ENCODE data around the gene CHML. TPM values are rescaled to one million over a fixed set of nuclear protein-coding genes. Genes with fewer than 3 reads are reported as not detected.

The CHML gene
- total and polyA plus RNA-seq, 10 of the 15 experiments (the other 5 are each of a cell fraction or from before 2014, with no cell fraction given): 2.0 to 15.5 (median 6.0) TPM

DNA sequence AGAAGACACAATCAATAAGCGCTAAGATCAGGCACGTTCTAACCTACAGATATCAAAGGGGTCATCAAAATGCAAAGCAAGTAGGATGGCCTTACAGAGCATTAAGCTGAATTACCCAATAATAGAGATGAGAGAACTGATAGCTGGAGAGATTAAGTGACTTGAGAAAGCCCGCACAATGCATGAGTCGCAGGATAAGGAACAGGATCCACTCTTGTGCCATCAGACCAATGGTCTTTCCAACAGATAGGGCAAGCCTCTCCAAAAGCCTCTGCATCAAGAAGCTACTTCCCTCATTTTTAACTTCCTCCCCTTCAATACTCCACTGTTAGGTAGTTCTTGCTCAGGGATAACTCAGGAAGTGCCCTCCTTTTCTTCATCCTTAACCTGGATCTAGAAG lies 2.6 kb downstream of the CHML start:
- no peak overlapping the region for H2AFZ ChIP-seq (ENCODE audit: control insufficient read depth, low read depth, low read length)
- POLR2A ChIA-PET: no interaction called here
- SMC1A ChIA-PET (ENCODE audit: uncharacterized antibody, unreplicated experiment): interaction anchor here (1.0 to 2.4 kb wide), 2 partner anchors 11 to 27 kb away, joined by 3 to 7 read pairs; no protein-coding TSS in a partner anchor
- peaks cover 39% of the 10 kb centered on the region for H3K79me2 ChIP-seq (ENCODE audit: control insufficient read depth, insufficient read depth, low read length)
- FAIRE-seq (no peak), DNase-seq (ENCODE audit: low read depth, low spot score) (no peak), ATAC-seq (no peak)
- H3K9me3 ChIP-seq (replicated peaks; ENCODE audit: control insufficient read depth, insufficient read depth, low read length): no peaks in the 10 kb centered on the region; the same call in 2 of the 3 replicates
- no peaks in the 10 kb centered on the region; a peak in 1 of 4 replicates for H3K36me3 ChIP-seq (ENCODE audit: control insufficient read depth in 2 of 2, insufficient read depth in 2 of 2, low read length in 1 of 2)
- peaks cover 10% of the 10 kb centered on the region for H3K4me1 ChIP-seq (ENCODE audit: control insufficient read depth, insufficient read depth, low read length)
- peak overlapping the region; percentile 87 for H3K4me2 ChIP-seq (ENCODE audit: control insufficient read depth, insufficient read depth)
- H4K20me1 ChIP-seq (ENCODE audit: control insufficient read depth, insufficient read depth): no peaks in the 10 kb centered on the region
- H3K4me3 ChIP-seq: peak overlapping the region; percentile 94
- no TSS peak for BruUV-seq (replicated peaks)
- in situ Hi-C loops (cut with MboI) (no loop called here), intact Hi-C loops (cut with micrococcal nuclease; ENCODE audit: unreplicated experiment) (loop anchor here (5.0 kb wide), 1 partner anchor 210 kb away; the partner anchor contains the start of gene EXO1)
- RAD21 ChIA-PET (ENCODE audit: unreplicated experiment): no interaction called here
- 98% methylated on average over 4 of the region's 4 CpGs for WGBS (ENCODE audit: insufficient coverage, insufficient replicate concordance, low lambda C conversion rate, missing lambda C conversion rate)
- H3K27me3 ChIP-seq (replicated peaks in 1 of 2; ENCODE audit: control insufficient read depth in 2 of 2, insufficient read depth in 2 of 2, low read length in 1 of 2): no peaks in the 10 kb centered on the region
- 0 out of 2 replicates have a peak overlapping the region, but pooled peaks have one; percentile 13 for H3K9ac ChIP-seq (ENCODE audit: control insufficient read depth, insufficient read depth, low read length)
- CTCF ChIA-PET: interaction anchor here (1.7 kb wide), 1 partner anchor 10 kb away, joined by 4 read pairs; no protein-coding TSS in a partner anchor
- H3K27ac ChIP-seq (ENCODE audit: control insufficient read depth, insufficient read depth): no peak overlapping the region
- TF ChIP-seq TCF7 (IDR thresholded peaks at IDR 0.05; ENCODE audit: borderline replicate concordance): no peak
- TF ChIP-seq, protein P1, sequence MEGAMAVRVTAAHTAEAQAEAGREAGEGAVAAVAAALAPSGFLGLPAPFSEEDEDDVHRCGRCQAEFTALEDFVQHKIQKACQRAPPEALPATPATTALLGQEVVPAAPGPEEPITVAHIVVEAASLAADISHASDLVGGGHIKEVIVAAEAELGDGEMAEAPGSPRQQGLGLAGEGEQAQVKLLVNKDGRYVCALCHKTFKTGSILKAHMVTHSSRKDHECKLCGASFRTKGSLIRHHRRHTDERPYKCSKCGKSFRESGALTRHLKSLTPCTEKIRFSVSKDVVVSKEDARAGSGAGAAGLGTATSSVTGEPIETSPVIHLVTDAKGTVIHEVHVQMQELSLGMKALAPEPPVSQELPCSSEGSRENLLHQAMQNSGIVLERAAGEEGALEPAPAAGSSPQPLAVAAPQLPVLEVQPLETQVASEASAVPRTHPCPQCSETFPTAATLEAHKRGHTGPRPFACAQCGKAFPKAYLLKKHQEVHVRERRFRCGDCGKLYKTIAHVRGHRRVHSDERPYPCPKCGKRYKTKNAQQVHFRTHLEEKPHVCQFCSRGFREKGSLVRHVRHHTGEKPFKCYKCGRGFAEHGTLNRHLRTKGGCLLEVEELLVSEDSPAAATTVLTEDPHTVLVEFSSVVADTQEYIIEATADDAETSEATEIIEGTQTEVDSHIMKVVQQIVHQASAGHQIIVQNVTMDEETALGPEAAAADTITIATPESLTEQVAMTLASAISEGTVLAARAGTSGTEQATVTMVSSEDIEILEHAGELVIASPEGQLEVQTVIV (IDR thresholded peaks at IDR 0.05; ENCODE audit: borderline replicate concordance, partially characterized antibody): no peak
- no peak for TF ChIP-seq SIN3A (IDR thresholded peaks at IDR 0.05; ENCODE audit: low read depth, low read length)
- TF ChIP-seq, protein P2, sequence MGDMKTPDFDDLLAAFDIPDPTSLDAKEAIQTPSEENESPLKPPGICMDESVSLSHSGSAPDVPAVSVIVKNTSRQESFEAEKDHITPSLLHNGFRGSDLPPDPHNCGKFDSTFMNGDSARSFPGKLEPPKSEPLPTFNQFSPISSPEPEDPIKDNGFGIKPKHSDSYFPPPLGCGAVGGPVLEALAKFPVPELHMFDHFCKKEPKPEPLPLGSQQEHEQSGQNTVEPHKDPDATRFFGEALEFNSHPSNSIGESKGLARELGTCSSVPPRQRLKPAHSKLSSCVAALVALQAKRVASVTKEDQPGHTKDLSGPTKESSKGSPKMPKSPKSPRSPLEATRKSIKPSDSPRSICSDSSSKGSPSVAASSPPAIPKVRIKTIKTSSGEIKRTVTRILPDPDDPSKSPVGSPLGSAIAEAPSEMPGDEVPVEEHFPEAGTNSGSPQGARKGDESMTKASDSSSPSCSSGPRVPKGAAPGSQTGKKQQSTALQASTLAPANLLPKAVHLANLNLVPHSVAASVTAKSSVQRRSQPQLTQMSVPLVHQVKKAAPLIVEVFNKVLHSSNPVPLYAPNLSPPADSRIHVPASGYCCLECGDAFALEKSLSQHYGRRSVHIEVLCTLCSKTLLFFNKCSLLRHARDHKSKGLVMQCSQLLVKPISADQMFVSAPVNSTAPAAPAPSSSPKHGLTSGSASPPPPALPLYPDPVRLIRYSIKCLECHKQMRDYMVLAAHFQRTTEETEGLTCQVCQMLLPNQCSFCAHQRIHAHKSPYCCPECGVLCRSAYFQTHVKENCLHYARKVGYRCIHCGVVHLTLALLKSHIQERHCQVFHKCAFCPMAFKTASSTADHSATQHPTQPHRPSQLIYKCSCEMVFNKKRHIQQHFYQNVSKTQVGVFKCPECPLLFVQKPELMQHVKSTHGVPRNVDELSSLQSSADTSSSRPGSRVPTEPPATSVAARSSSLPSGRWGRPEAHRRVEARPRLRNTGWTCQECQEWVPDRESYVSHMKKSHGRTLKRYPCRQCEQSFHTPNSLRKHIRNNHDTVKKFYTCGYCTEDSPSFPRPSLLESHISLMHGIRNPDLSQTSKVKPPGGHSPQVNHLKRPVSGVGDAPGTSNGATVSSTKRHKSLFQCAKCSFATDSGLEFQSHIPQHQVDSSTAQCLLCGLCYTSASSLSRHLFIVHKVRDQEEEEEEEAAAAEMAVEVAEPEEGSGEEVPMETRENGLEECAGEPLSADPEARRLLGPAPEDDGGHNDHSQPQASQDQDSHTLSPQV (IDR thresholded peaks at IDR 0.05): no peak
- no peak for TF ChIP-seq SMAD1 (IDR thresholded peaks at IDR 0.05; ENCODE audit: low read depth, partially characterized antibody)
- no peak for TF ChIP-seq NR2C1 (IDR thresholded peaks at IDR 0.05)
- no peak for TF ChIP-seq TCF12 (IDR thresholded peaks at IDR 0.05; ENCODE audit: low read depth, low read length)
- TF ChIP-seq CREM (IDR thresholded peaks at IDR 0.05; ENCODE audit: low read depth): no peak
- TF ChIP-seq ZNF274 (IDR thresholded peaks at IDR 0.05; ENCODE audit: insufficient read depth, insufficient read length): no peak
- no peak for TF ChIP-seq EGR1 (IDR thresholded peaks at IDR 0.05; ENCODE audit: borderline replicate concordance in 1 of 2, low read depth in 2 of 2, low read length in 2 of 2)
- no peak for TF ChIP-seq NR2F1 (conservative IDR thresholded peaks at IDR 0.05)
- no peak for TF ChIP-seq RFX5 (IDR thresholded peaks at IDR 0.05; ENCODE audit: low read depth, low read length)
- TF ChIP-seq KLF5 (IDR thresholded peaks at IDR 0.05; ENCODE audit: partially characterized antibody): no peak
- TF ChIP-seq ASH2L (IDR thresholded peaks at IDR 0.05; ENCODE audit: borderline replicate concordance, low read depth): no peak
- TF ChIP-seq, protein P3, sequence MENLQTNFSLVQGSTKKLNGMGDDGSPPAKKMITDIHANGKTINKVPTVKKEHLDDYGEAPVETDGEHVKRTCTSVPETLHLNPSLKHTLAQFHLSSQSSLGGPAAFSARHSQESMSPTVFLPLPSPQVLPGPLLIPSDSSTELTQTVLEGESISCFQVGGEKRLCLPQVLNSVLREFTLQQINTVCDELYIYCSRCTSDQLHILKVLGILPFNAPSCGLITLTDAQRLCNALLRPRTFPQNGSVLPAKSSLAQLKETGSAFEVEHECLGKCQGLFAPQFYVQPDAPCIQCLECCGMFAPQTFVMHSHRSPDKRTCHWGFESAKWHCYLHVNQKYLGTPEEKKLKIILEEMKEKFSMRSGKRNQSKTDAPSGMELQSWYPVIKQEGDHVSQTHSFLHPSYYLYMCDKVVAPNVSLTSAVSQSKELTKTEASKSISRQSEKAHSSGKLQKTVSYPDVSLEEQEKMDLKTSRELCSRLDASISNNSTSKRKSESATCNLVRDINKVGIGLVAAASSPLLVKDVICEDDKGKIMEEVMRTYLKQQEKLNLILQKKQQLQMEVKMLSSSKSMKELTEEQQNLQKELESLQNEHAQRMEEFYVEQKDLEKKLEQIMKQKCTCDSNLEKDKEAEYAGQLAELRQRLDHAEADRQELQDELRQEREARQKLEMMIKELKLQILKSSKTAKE (IDR thresholded peaks at IDR 0.05; ENCODE audit: low read depth, poor library complexity, severe bottlenecking): no peak

Measured in GM12878 (cell line).